ENCODE results near the gene PLPP2.
"Not testable (repeated sequence)": the region's sequence is repeated elsewhere in the genome, so short reads cannot be mapped to it uniquely, and the experiment has no call there.

Gene PLPP2

GRCh38 chr19:277131-277530 is 14.1 kb downstream of the PLPP2 start:
- H3K4me1 ChIP-seq (ENCODE audit: insufficient read depth, low read length), result peaks cover 5% of the 10 kb centered on the region; the same call in 1 of the 2 replicates
- H3K9ac ChIP-seq (ENCODE audit: low read depth, low read length), result no peak overlapping the region
- no peak overlapping the region for H3K4me3 ChIP-seq (ENCODE audit: low read length)
- H3K36me3 ChIP-seq (ENCODE audit: insufficient read depth, low read depth, low read length), result peaks cover 23% of the 10 kb centered on the region
- no peak overlapping the region for H3K27ac ChIP-seq (ENCODE audit: low read length)
- H3K9me3 ChIP-seq (ENCODE audit: insufficient read depth, low read depth, low read length), result no peaks in the 10 kb centered on the region
- H3K27me3 ChIP-seq (ENCODE audit: insufficient read depth, low read length), result peaks cover 6% of the 10 kb centered on the region; the same call in 1 of the 2 replicates

- Histone ChIP-seq H3K9me3 (ENCODE audit: insufficient read depth, low read depth, low read length) (no peaks in the 10 kb centered on the region), H3K4me1 (ENCODE audit: insufficient read depth, low read length) (peaks cover 5% of the 10 kb centered on the region; the same call in 1 of the 2 replicates), H3K27ac (ENCODE audit: low read length) (no peak overlapping the region), H3K4me3 (ENCODE audit: low read length) (no peak overlapping the region), H3K36me3 (ENCODE audit: insufficient read depth, low read depth, low read length) (peaks cover 18% of the 10 kb centered on the region), H3K9ac (ENCODE audit: low read depth, low read length) (no peak overlapping the region), H3K27me3 (ENCODE audit: insufficient read depth, low read length) (peaks cover 6% of the 10 kb centered on the region; the same call in 1 of the 2 replicates)
Observed at GRCh38 chr19:275958-276646, 15.1 kb downstream of the PLPP2 start.

GRCh38 chr19:275000-275399 is 16.2 kb downstream of the PLPP2 start:
- H3K9ac ChIP-seq (ENCODE audit: low read depth, low read length), result no peak overlapping the region
- H3K27me3 ChIP-seq (ENCODE audit: insufficient read depth, low read length), result peaks cover 6% of the 10 kb centered on the region; the same call in 1 of the 2 replicates
- H3K4me3 ChIP-seq (ENCODE audit: low read length), result no peak overlapping the region
- H3K36me3 ChIP-seq (ENCODE audit: insufficient read depth, low read depth, low read length), result peaks cover 8% of the 10 kb centered on the region
- H3K9me3 ChIP-seq (ENCODE audit: insufficient read depth, low read depth, low read length), result no peaks in the 10 kb centered on the region
- H3K27ac ChIP-seq (ENCODE audit: low read length), result no peak overlapping the region
- H3K4me1 ChIP-seq (ENCODE audit: insufficient read depth, low read length), result peaks cover 5% of the 10 kb centered on the region; the same call in 1 of the 2 replicates

GRCh38 chr19:273393-273792 is 17.8 kb downstream of the PLPP2 start:
- Histone ChIP-seq H3K36me3 (ENCODE audit: insufficient read depth, low read depth, low read length) (no peaks in the 10 kb centered on the region), H3K27me3 (ENCODE audit: insufficient read depth, low read length) (peaks cover 9% of the 10 kb centered on the region), H3K27ac (ENCODE audit: low read length) (no peak overlapping the region), H3K9ac (ENCODE audit: low read depth, low read length) (no peak overlapping the region), H3K4me1 (ENCODE audit: insufficient read depth, low read length) (peaks cover 5% of the 10 kb centered on the region; the same call in 1 of the 2 replicates), H3K9me3 (ENCODE audit: insufficient read depth, low read depth, low read length) (no peaks in the 10 kb centered on the region), H3K4me3 (ENCODE audit: low read length) (no peak overlapping the region)

GRCh38 chr19:271856-272255 is 19.3 kb downstream of the PLPP2 start:
- H3K27ac ChIP-seq (ENCODE audit: low read length), result no peak overlapping the region
- no peak overlapping the region for H3K9ac ChIP-seq (ENCODE audit: low read depth, low read length)
- H3K36me3 ChIP-seq (ENCODE audit: insufficient read depth, low read depth, low read length), result no peaks in the 10 kb centered on the region
- H3K4me3 ChIP-seq (ENCODE audit: low read length), result no peak overlapping the region
- no peaks in the 10 kb centered on the region for H3K4me1 ChIP-seq (ENCODE audit: insufficient read depth, low read length)
- H3K27me3 ChIP-seq (ENCODE audit: insufficient read depth, low read length), result peaks cover 19% of the 10 kb centered on the region
- no peaks in the 10 kb centered on the region for H3K9me3 ChIP-seq (ENCODE audit: insufficient read depth, low read depth, low read length)

- not testable (repeated sequence) for H3K9ac ChIP-seq (ENCODE audit: low read depth, low read length); H3K36me3 ChIP-seq (ENCODE audit: insufficient read depth, low read depth, low read length); H3K9me3 ChIP-seq (ENCODE audit: insufficient read depth, low read depth, low read length); H3K4me1 ChIP-seq (ENCODE audit: insufficient read depth, low read length); H3K4me3 ChIP-seq (ENCODE audit: low read length); H3K27ac ChIP-seq (ENCODE audit: low read length)
- peaks cover 29% of the 10 kb centered on the region for H3K27me3 ChIP-seq (ENCODE audit: insufficient read depth, low read length)
Observed at GRCh38 chr19:270766-271318, 20.4 kb downstream of the PLPP2 start.

- Histone ChIP-seq H3K27ac (ENCODE audit: low read length) (no peak overlapping the region), H3K9ac (ENCODE audit: low read depth, low read length) (no peak overlapping the region), H3K9me3 (ENCODE audit: insufficient read depth, low read depth, low read length) (no peaks in the 10 kb centered on the region), H3K4me1 (ENCODE audit: insufficient read depth, low read length) (no peaks in the 10 kb centered on the region), H3K4me3 (ENCODE audit: low read length) (no peak overlapping the region), H3K36me3 (ENCODE audit: insufficient read depth, low read depth, low read length) (no peaks in the 10 kb centered on the region), H3K27me3 (ENCODE audit: insufficient read depth, low read length) (peaks cover 45% of the 10 kb centered on the region)
Observed at GRCh38 chr19:269241-269640, 22.0 kb downstream of the PLPP2 start.

- H3K4me3 ChIP-seq (ENCODE audit: low read length), result no peak overlapping the region
Observed at GRCh38 chr19:262125-262524, 29.1 kb downstream of the PLPP2 start.

GRCh38 chr19:256804-257203 is 34.4 kb downstream of the PLPP2 start:
- H3K9me3 ChIP-seq (ENCODE audit: insufficient read depth, low read depth, low read length); H3K27me3 ChIP-seq (ENCODE audit: insufficient read depth, low read length); H3K36me3 ChIP-seq (ENCODE audit: insufficient read depth, low read depth, low read length); H3K4me1 ChIP-seq (ENCODE audit: insufficient read depth, low read length); H3K27ac ChIP-seq (ENCODE audit: low read length); H3K4me3 ChIP-seq (ENCODE audit: low read length); H3K9ac ChIP-seq (ENCODE audit: low read depth, low read length): not testable (repeated sequence)

More at GRCh38 chr19:262125-262524, 29.1 kb downstream of the PLPP2 start:
- no peaks in the 10 kb centered on the region for H3K36me3 ChIP-seq (ENCODE audit: insufficient read depth, low read depth, low read length)
- no peaks in the 10 kb centered on the region for H3K4me1 ChIP-seq (ENCODE audit: insufficient read depth, low read length)
- peaks cover 33% of the 10 kb centered on the region for H3K27me3 ChIP-seq (ENCODE audit: insufficient read depth, low read length)
- H3K9ac ChIP-seq (ENCODE audit: low read depth, low read length), result no peak overlapping the region
- H3K27ac ChIP-seq (ENCODE audit: low read length), result no peak overlapping the region
- no peaks in the 10 kb centered on the region for H3K9me3 ChIP-seq (ENCODE audit: insufficient read depth, low read depth, low read length)

GRCh38 chr19:252421-253186 is 38.6 kb downstream of the PLPP2 start:
- not testable (repeated sequence) for H3K27ac ChIP-seq (ENCODE audit: low read length); H3K27me3 ChIP-seq (ENCODE audit: insufficient read depth, low read length); H3K4me3 ChIP-seq (ENCODE audit: low read length); H3K9me3 ChIP-seq (ENCODE audit: insufficient read depth, low read depth, low read length); H3K9ac ChIP-seq (ENCODE audit: low read depth, low read length); H3K36me3 ChIP-seq (ENCODE audit: insufficient read depth, low read depth, low read length); H3K4me1 ChIP-seq (ENCODE audit: insufficient read depth, low read length)

- Histone ChIP-seq H3K27ac (ENCODE audit: low read length) (no peak overlapping the region), H3K9me3 (ENCODE audit: insufficient read depth, low read depth, low read length) (no peaks in the 10 kb centered on the region; the same call in 1 of the 2 replicates), H3K4me3 (ENCODE audit: low read length) (no peak overlapping the region), H3K4me1 (ENCODE audit: insufficient read depth, low read length) (no peaks in the 10 kb centered on the region), H3K27me3 (ENCODE audit: insufficient read depth, low read length) (no peaks in the 10 kb centered on the region), H3K36me3 (ENCODE audit: insufficient read depth, low read depth, low read length) (no peaks in the 10 kb centered on the region), H3K9ac (ENCODE audit: low read depth, low read length) (no peak overlapping the region)
Observed at GRCh38 chr19:246551-246950, 44.7 kb downstream of the PLPP2 start.

GRCh38 chr19:245900-246299 is 45.3 kb downstream of the PLPP2 start:
- H3K9ac ChIP-seq (ENCODE audit: low read depth, low read length); H3K9me3 ChIP-seq (ENCODE audit: insufficient read depth, low read depth, low read length); H3K4me1 ChIP-seq (ENCODE audit: insufficient read depth, low read length); H3K36me3 ChIP-seq (ENCODE audit: insufficient read depth, low read depth, low read length); H3K4me3 ChIP-seq (ENCODE audit: low read length); H3K27ac ChIP-seq (ENCODE audit: low read length); H3K27me3 ChIP-seq (ENCODE audit: insufficient read depth, low read length): not testable (repeated sequence)
